ENCODE data around the gene ATG5.

DNA sequence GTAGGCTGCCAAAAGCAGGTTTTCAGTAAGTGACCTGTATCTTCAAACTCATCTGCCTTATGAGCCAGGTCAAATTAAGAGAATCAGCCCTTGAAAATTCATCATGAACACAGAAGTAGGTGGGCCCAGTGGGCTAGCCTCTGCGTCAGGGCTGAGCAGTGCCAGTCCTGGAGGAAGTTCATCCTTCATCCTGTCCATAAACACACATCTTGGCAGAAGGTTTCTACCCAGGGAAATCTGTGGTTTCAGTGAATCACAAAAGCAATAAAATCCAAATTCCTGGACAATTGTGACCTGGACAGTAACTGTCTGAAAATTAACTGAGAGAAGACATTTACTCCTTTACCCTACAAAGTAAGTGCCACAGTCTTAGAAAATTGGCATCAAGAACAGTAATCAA, 72.4 kb downstream of the ATG5 start:
- TF ChIP-seq RAD21 (conservative IDR thresholded peaks at IDR 0.05) (no peak), POLR2AphosphoS5 (IDR thresholded peaks at IDR 0.05) (no peak)
- TF ChIP-seq, protein P1, sequence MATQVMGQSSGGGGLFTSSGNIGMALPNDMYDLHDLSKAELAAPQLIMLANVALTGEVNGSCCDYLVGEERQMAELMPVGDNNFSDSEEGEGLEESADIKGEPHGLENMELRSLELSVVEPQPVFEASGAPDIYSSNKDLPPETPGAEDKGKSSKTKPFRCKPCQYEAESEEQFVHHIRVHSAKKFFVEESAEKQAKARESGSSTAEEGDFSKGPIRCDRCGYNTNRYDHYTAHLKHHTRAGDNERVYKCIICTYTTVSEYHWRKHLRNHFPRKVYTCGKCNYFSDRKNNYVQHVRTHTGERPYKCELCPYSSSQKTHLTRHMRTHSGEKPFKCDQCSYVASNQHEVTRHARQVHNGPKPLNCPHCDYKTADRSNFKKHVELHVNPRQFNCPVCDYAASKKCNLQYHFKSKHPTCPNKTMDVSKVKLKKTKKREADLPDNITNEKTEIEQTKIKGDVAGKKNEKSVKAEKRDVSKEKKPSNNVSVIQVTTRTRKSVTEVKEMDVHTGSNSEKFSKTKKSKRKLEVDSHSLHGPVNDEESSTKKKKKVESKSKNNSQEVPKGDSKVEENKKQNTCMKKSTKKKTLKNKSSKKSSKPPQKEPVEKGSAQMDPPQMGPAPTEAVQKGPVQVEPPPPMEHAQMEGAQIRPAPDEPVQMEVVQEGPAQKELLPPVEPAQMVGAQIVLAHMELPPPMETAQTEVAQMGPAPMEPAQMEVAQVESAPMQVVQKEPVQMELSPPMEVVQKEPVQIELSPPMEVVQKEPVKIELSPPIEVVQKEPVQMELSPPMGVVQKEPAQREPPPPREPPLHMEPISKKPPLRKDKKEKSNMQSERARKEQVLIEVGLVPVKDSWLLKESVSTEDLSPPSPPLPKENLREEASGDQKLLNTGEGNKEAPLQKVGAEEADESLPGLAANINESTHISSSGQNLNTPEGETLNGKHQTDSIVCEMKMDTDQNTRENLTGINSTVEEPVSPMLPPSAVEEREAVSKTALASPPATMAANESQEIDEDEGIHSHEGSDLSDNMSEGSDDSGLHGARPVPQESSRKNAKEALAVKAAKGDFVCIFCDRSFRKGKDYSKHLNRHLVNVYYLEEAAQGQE (IDR thresholded peaks at IDR 0.05; ENCODE audit: borderline replicate concordance): no peak
- TF ChIP-seq, protein P2, sequence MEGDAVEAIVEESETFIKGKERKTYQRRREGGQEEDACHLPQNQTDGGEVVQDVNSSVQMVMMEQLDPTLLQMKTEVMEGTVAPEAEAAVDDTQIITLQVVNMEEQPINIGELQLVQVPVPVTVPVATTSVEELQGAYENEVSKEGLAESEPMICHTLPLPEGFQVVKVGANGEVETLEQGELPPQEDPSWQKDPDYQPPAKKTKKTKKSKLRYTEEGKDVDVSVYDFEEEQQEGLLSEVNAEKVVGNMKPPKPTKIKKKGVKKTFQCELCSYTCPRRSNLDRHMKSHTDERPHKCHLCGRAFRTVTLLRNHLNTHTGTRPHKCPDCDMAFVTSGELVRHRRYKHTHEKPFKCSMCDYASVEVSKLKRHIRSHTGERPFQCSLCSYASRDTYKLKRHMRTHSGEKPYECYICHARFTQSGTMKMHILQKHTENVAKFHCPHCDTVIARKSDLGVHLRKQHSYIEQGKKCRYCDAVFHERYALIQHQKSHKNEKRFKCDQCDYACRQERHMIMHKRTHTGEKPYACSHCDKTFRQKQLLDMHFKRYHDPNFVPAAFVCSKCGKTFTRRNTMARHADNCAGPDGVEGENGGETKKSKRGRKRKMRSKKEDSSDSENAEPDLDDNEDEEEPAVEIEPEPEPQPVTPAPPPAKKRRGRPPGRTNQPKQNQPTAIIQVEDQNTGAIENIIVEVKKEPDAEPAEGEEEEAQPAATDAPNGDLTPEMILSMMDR (IDR thresholded peaks at IDR 0.05; ENCODE audit: poor library complexity, severe bottlenecking): no peak

All from neural cell (in vitro differentiated cells).